MM.1S (cell line): Measurements from ENCODE around the gene COMP.

ENCODE experiments used
- EZH2phosphoT487 ChIP-seq: fragments of 300-600 bp; sonication (generic); IDR thresholded peaks from 2 replicates; pipeline ENCODE4 v1.6.1; 2018; ENCODE audit warnings: antibody characterized with exemption, low read length
- TF ChIP-seq, protein P1 (sequence below): fragments of 300-600 bp; sonication (generic); IDR thresholded peaks from 2 replicates; pipeline ENCODE4 v1.5.1; 2016; ENCODE audit warnings: antibody characterized with exemption, low read length, mixed read lengths

DNA sequence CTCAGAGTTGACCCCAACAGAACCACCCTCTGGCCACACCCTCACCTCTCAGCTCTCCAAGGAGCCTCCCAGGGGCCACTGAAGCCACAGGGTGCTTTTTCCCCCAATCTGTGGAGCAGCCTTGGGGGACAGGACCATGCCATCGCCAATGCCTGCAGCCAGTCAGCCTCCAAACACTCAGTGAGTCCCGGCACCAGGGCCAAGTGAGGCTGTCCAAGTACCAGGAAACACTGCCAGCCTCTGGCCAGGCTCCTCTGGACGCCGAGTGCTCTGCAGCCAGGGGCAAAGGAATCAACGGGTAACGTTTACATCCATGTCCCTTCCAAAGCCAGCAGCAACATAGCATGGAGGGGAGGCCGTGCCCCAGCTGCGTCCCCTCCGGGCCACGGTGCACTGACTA lies 9.5 kb upstream of the COMP start:
- TF ChIP-seq, protein P1, sequence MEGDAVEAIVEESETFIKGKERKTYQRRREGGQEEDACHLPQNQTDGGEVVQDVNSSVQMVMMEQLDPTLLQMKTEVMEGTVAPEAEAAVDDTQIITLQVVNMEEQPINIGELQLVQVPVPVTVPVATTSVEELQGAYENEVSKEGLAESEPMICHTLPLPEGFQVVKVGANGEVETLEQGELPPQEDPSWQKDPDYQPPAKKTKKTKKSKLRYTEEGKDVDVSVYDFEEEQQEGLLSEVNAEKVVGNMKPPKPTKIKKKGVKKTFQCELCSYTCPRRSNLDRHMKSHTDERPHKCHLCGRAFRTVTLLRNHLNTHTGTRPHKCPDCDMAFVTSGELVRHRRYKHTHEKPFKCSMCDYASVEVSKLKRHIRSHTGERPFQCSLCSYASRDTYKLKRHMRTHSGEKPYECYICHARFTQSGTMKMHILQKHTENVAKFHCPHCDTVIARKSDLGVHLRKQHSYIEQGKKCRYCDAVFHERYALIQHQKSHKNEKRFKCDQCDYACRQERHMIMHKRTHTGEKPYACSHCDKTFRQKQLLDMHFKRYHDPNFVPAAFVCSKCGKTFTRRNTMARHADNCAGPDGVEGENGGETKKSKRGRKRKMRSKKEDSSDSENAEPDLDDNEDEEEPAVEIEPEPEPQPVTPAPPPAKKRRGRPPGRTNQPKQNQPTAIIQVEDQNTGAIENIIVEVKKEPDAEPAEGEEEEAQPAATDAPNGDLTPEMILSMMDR, result no peak
- no peak for TF ChIP-seq EZH2phosphoT487
